NCI-H2196 treated with DMSO at 0.1 percent for 48 hours (cell line): ENCODE measurements around the gene PIGBOS1.
"Not testable (repeated sequence)": the region's sequence is repeated elsewhere in the genome, so short reads cannot be mapped to it uniquely, and the experiment has no call there.

Experiments used
- DNase-seq: peaks from one replicate; lab custom pipeline; 2025; ENCODE audit not compliant: unreplicated experiment; lab: John Stamatoyannopoulos, UW

Gene PIGBOS1

GRCh38 chr15:55318588-55319494, at the start of gene PIGBOS1, which contains the start of gene PIGB:
Gene PIGBOS1, minus strand, starts transcription at chr15:55319123. Its CDS starts 1,331 bp downstream, at chr15:55317792.
Gene PIGB, plus strand, starts transcription at chr15:55319222. Its CDS starts 29 bp downstream, at chr15:55319251.
- DNase-seq = peak; percentile 43

GRCh38 chr15:55366981-55367380, 48.1 kb upstream of the PIGBOS1 start:
- DNase-seq = no peak

GRCh38 chr15:55362641-55363040, 43.7 kb upstream of the PIGBOS1 start:
- no peak for DNase-seq

GRCh38 chr15:55361048-55361447, 42.1 kb upstream of the PIGBOS1 start:
- DNase-seq = no peak

- no peak for DNase-seq
Measured at GRCh38 chr15:55360256-55360655, 41.3 kb upstream of the PIGBOS1 start.

GRCh38 chr15:55358471-55358870, 39.5 kb upstream of the PIGBOS1 start:
- no peak for DNase-seq

- DNase-seq = no peak
Measured at GRCh38 chr15:55357774-55358173, 38.9 kb upstream of the PIGBOS1 start.

GRCh38 chr15:55356985-55357585, 38.2 kb upstream of the PIGBOS1 start:
- DNase-seq = no peak

- no peak for DNase-seq
Measured at GRCh38 chr15:55353025-55353424, 34.1 kb upstream of the PIGBOS1 start.

- DNase-seq = no peak
Measured at GRCh38 chr15:55349282-55349681, 30.4 kb upstream of the PIGBOS1 start.

- no peak for DNase-seq
Measured at GRCh38 chr15:55348281-55348778, 29.4 kb upstream of the PIGBOS1 start.

- DNase-seq = no peak
Measured at GRCh38 chr15:55344206-55344605, 25.3 kb upstream of the PIGBOS1 start.

GRCh38 chr15:55343168-55343567, 24.2 kb upstream of the PIGBOS1 start:
- no peak for DNase-seq

GRCh38 chr15:55337160-55337559, 18.2 kb upstream of the PIGBOS1 start:
- DNase-seq = no peak

GRCh38 chr15:55334997-55335396, 16.1 kb upstream of the PIGBOS1 start:
- DNase-seq = no peak

GRCh38 chr15:55334371-55334770, 15.4 kb upstream of the PIGBOS1 start:
- DNase-seq = no peak

- no peak for DNase-seq
Measured at GRCh38 chr15:55327387-55327786, 8.5 kb upstream of the PIGBOS1 start.

- DNase-seq = no peak
Measured at GRCh38 chr15:55322467-55322866, 3.5 kb upstream of the PIGBOS1 start.

GRCh38 chr15:55320963-55321362, 2.0 kb upstream of the PIGBOS1 start:
- no peak for DNase-seq

GRCh38 chr15:55320238-55320550, 1.3 kb upstream of the PIGBOS1 start:
- DNase-seq = no peak

- no peak for DNase-seq
Measured at GRCh38 chr15:55319537-55320237, 764 bp upstream of the PIGBOS1 start.

- not testable (repeated sequence) for DNase-seq
Measured at GRCh38 chr15:55302801-55303200, 16.1 kb downstream of the PIGBOS1 start.
